NOMO-1 treated with DMSO at 0.1 percent for 48 hours (cell line): ENCODE measurements around the gene KCNT1.
"Not testable (repeated sequence)": the region's sequence is repeated elsewhere in the genome, so short reads cannot be mapped to it uniquely, and the experiment has no call there.

Experiments used
- DNase-seq: peaks from one replicate; lab custom pipeline; 2025; ENCODE audit not compliant: unreplicated experiment; lab: John Stamatoyannopoulos, UW

Gene KCNT1

GRCh38 chr9:135701959-135702721 lies at the start of gene KCNT1:
TSS of gene KCNT1 (plus strand) at chr9:135702185. CDS start at chr9:135702259, 74 bp downstream.
- peak; percentile 47 for DNase-seq

GRCh38 chr9:135655317-135655716 lies 46.7 kb upstream of the KCNT1 start:
- DNase-seq = no peak

GRCh38 chr9:135657416-135657815 lies 44.6 kb upstream of the KCNT1 start:
- no peak for DNase-seq

GRCh38 chr9:135659252-135659651 lies 42.7 kb upstream of the KCNT1 start:
- no peak for DNase-seq

GRCh38 chr9:135660407-135660806 lies 41.6 kb upstream of the KCNT1 start:
- no peak for DNase-seq

- DNase-seq = no peak
These were observed 40.0 kb upstream of the KCNT1 start for GRCh38 chr9:135661816-135662560.

GRCh38 chr9:135662758-135663450 lies 39.1 kb upstream of the KCNT1 start, which contains the start of gene LCN9:
TSS of gene LCN9 (plus strand) at chr9:135663309. CDS start at chr9:135663322, 13 bp downstream.
- DNase-seq = no peak

- DNase-seq = no peak
These were observed 38.6 kb upstream of the KCNT1 start for GRCh38 chr9:135663451-135663770.

- DNase-seq = no peak
These were observed 38.1 kb upstream of the KCNT1 start for GRCh38 chr9:135663857-135664256.

GRCh38 chr9:135664266-135664665 lies 37.7 kb upstream of the KCNT1 start:
- no peak for DNase-seq

- no peak for DNase-seq
These were observed 36.9 kb upstream of the KCNT1 start for GRCh38 chr9:135664801-135665794.

- no peak for DNase-seq
These were observed 36.2 kb upstream of the KCNT1 start for GRCh38 chr9:135665795-135666189.

- no peak for DNase-seq
These were observed 35.2 kb upstream of the KCNT1 start for GRCh38 chr9:135666534-135667462.

GRCh38 chr9:135667463-135668001 lies 34.5 kb upstream of the KCNT1 start:
- DNase-seq = no peak

GRCh38 chr9:135669018-135669417 lies 33.0 kb upstream of the KCNT1 start:
- DNase-seq = not testable (repeated sequence)

GRCh38 chr9:135669616-135670285 lies 32.2 kb upstream of the KCNT1 start:
- DNase-seq = no peak

- DNase-seq = no peak
These were observed 31.0 kb upstream of the KCNT1 start for GRCh38 chr9:135670721-135671590.

GRCh38 chr9:135671591-135672041 lies 30.4 kb upstream of the KCNT1 start:
- no peak for DNase-seq
